ENCODE measurements around the gene CES4A.
"Not testable (repeated sequence)": the region's sequence is repeated elsewhere in the genome, so short reads cannot be mapped to it uniquely, and the experiment has no call there.

CES4A gene

GRCh38 chr16:67040906-67041305 is 52.5 kb downstream of the CES4A start:
- Histone ChIP-seq H3K27ac (no peak overlapping the region), H3K36me3 (peaks cover 0 to 16% (median 10%) of the 10 kb centered on the region in 3 donors), H3K4me1 (peaks cover 0 to 12% (median 6%) of the 10 kb centered on the region in 4 donors), H3K4me3 (no peak overlapping the region), H3K9me3 (no peaks in the 10 kb centered on the region), H3K27me3 (no peaks in the 10 kb centered on the region)
- no peak for DNase-seq
- intact Hi-C loops (cut with DNase I; ENCODE audit: low total_unique reads) = no loop called here
- TF ChIP-seq CTCF (IDR thresholded peaks at IDR 0.05) = no peak

- intact Hi-C loops (cut with DNase I; ENCODE audit: low total_unique reads); H3K27me3 ChIP-seq; H3K9me3 ChIP-seq; DNase-seq; H3K27ac ChIP-seq; H3K4me1 ChIP-seq; H3K4me3 ChIP-seq: not testable (repeated sequence)
- H3K36me3 ChIP-seq = peaks cover 0 to 22% (median 10%) of the 10 kb centered on the region in 3 donors
Measured at GRCh38 chr16:67041520-67041919, 53.1 kb downstream of the CES4A start.

GRCh38 chr16:67043420-67043819 is 55.0 kb downstream of the CES4A start:
- H3K4me3 ChIP-seq = no peak overlapping the region
- H3K36me3 ChIP-seq = peaks cover 0 to 10% (median 10%) of the 10 kb centered on the region in 3 donors
- H3K27ac ChIP-seq = no peak overlapping the region
- H3K4me1 ChIP-seq = peaks cover 0 to 8% (median 4%) of the 10 kb centered on the region in 4 donors
- DNase-seq = no peak
- intact Hi-C loops (cut with DNase I; ENCODE audit: low total_unique reads) = no loop called here
- H3K9me3 ChIP-seq = no peaks in the 10 kb centered on the region
- no peaks in the 10 kb centered on the region for H3K27me3 ChIP-seq
- no peak for TF ChIP-seq CTCF (IDR thresholded peaks at IDR 0.05)

- Histone ChIP-seq H3K27ac (no peak overlapping the region), H3K27me3 (no peaks in the 10 kb centered on the region), H3K36me3 (peaks cover 0 to 13% (median 7%) of the 10 kb centered on the region in 3 donors), H3K9me3 (no peaks in the 10 kb centered on the region), H3K4me3 (no peak overlapping the region), H3K4me1 (no peaks in the 10 kb centered on the region)
- TF ChIP-seq CTCF (IDR thresholded peaks at IDR 0.05) = no peak
- no peak for DNase-seq
- intact Hi-C loops (cut with DNase I; ENCODE audit: low total_unique reads) = no loop called here
Measured at GRCh38 chr16:67050796-67051195, 62.4 kb downstream of the CES4A start.

GRCh38 chr16:67052399-67052798 is 64.0 kb downstream of the CES4A start:
- DNase-seq = no peak
- H3K27ac ChIP-seq = no peak overlapping the region
- intact Hi-C loops (cut with DNase I; ENCODE audit: low total_unique reads) = no loop called here
- no peaks in the 10 kb centered on the region for H3K9me3 ChIP-seq
- TF ChIP-seq CTCF (IDR thresholded peaks at IDR 0.05) = no peak
- no peaks in the 10 kb centered on the region for H3K27me3 ChIP-seq
- H3K36me3 ChIP-seq = peaks cover 0 to 7% (median 6%) of the 10 kb centered on the region in 3 donors
- no peak overlapping the region for H3K4me3 ChIP-seq
- H3K4me1 ChIP-seq = no peaks in the 10 kb centered on the region

GRCh38 chr16:67053767-67054334 is 65.5 kb downstream of the CES4A start:
- intact Hi-C loops (cut with DNase I; ENCODE audit: low total_unique reads) = no loop called here
- Histone ChIP-seq H3K4me1 (no peaks in the 10 kb centered on the region), H3K4me3 (no peak overlapping the region), H3K27me3 (no peaks in the 10 kb centered on the region), H3K36me3 (peaks cover 0 to 7% (median 6%) of the 10 kb centered on the region in 3 donors), H3K9me3 (no peaks in the 10 kb centered on the region), H3K27ac (no peak overlapping the region)
- TF ChIP-seq CTCF (IDR thresholded peaks at IDR 0.05) = no peak
- no peak for DNase-seq

All from tibial artery (tissue), 4 donors.